GM18868 (cell line): Measurements from ENCODE around the gene PFN1.

Source experiments
- ATAC-seq: cut with Tn5 transposase; IDR thresholded peaks from one replicate; pipeline ENCODE4 v1.9.1; 2021; ENCODE audit warnings: mild to moderate bottlenecking, moderate library complexity; ENCODE audit not compliant: unreplicated experiment

Gene PFN1

GRCh38 chr17:4945944-4946280 lies 2.4 kb downstream of the PFN1 start:
- ATAC-seq = no peak

- peak; percentile 29 for ATAC-seq
These were observed 3.0 kb downstream of the PFN1 start for GRCh38 chr17:4945176-4945943.

GRCh38 chr17:4944554-4945175 lies 3.7 kb downstream of the PFN1 start:
- ATAC-seq = no peak

GRCh38 chr17:4944163-4944553 lies 4.2 kb downstream of the PFN1 start:
- no peak for ATAC-seq

GRCh38 chr17:4942760-4943508 lies 5.4 kb downstream of the PFN1 start:
- ATAC-seq = no peak

- ATAC-seq = no peak
These were observed 7.1 kb downstream of the PFN1 start for GRCh38 chr17:4941319-4941610.

GRCh38 chr17:4940555-4941318 lies 7.6 kb downstream of the PFN1 start:
- ATAC-seq = no peak

GRCh38 chr17:4939796-4940554 lies 8.4 kb downstream of the PFN1 start, which contains the start of the genes RNF167 and SLC25A11:
Gene RNF167, plus strand, starts transcription at chr17:4940268. Its CDS starts 642 bp downstream, at chr17:4940910.
Gene SLC25A11, minus strand, starts transcription at chr17:4940046. Its CDS starts 136 bp downstream, at chr17:4939910.
- ATAC-seq = peak; percentile 69

- ATAC-seq = no peak
These were observed 8.9 kb downstream of the PFN1 start for GRCh38 chr17:4939546-4939795.

GRCh38 chr17:4938688-4939545 lies 9.4 kb downstream of the PFN1 start:
- no peak for ATAC-seq

GRCh38 chr17:4938069-4938491 lies 10.2 kb downstream of the PFN1 start:
- no peak for ATAC-seq

GRCh38 chr17:4937553-4937952 lies 10.8 kb downstream of the PFN1 start:
- ATAC-seq = no peak

- no peak for ATAC-seq
These were observed 11.9 kb downstream of the PFN1 start for GRCh38 chr17:4936436-4936835.

GRCh38 chr17:4935650-4936049 lies 12.7 kb downstream of the PFN1 start:
- ATAC-seq = no peak

GRCh38 chr17:4934173-4934979 lies 14.0 kb downstream of the PFN1 start:
- peak; percentile 40 for ATAC-seq

GRCh38 chr17:4933646-4934045 lies 14.7 kb downstream of the PFN1 start:
- no peak for ATAC-seq

- ATAC-seq = no peak
These were observed 15.6 kb downstream of the PFN1 start for GRCh38 chr17:4932756-4933155.

GRCh38 chr17:4931963-4932362 lies 16.4 kb downstream of the PFN1 start, which contains the start of gene GP1BA:
Gene GP1BA, plus strand, starts transcription at chr17:4932277. Its CDS starts 328 bp downstream, at chr17:4932605.
- no peak for ATAC-seq

- no peak for ATAC-seq
These were observed 19.4 kb downstream of the PFN1 start for GRCh38 chr17:4928881-4929280.
